Right lobe of liver (tissue), 4 donors: ENCODE results near the gene FAM118B.

Experiments
- CTCF ChIP-seq, 4 donors: fragments of 200-600 bp in 3 of 4; fragments of 450-650 bp in 1 of 4; IDR thresholded peaks; one replicate each; pipeline versions ENCODE4 v1.5.1 to v1.8.0; 2016 to 2022; ENCODE audit warnings: antibody characterized with exemption in 4 of 4, mild to moderate bottlenecking in 2 of 4
- POLR2A ChIP-seq: fragments of 450-650 bp; IDR thresholded peaks from one replicate; pipeline ENCODE4 v1.6.1; 2017; ENCODE audit warnings: antibody characterized with exemption, mild to moderate bottlenecking
- donor health status: DM: no; HTN: no; CAD: no.
- donor health status: DM: no; HTN: no; CAD: no.
- donor health status: DM: no; HTN: yes; CAD: no.

- no peak for TF ChIP-seq CTCF (IDR thresholded peaks at IDR 0.05)
- no peak for TF ChIP-seq POLR2A
Measured at GRCh38 chr11:126311401-126312291, 100.1 kb downstream of the FAM118B start.
